ENCODE data around the gene BCKDHA.

The BCKDHA gene

DNA sequence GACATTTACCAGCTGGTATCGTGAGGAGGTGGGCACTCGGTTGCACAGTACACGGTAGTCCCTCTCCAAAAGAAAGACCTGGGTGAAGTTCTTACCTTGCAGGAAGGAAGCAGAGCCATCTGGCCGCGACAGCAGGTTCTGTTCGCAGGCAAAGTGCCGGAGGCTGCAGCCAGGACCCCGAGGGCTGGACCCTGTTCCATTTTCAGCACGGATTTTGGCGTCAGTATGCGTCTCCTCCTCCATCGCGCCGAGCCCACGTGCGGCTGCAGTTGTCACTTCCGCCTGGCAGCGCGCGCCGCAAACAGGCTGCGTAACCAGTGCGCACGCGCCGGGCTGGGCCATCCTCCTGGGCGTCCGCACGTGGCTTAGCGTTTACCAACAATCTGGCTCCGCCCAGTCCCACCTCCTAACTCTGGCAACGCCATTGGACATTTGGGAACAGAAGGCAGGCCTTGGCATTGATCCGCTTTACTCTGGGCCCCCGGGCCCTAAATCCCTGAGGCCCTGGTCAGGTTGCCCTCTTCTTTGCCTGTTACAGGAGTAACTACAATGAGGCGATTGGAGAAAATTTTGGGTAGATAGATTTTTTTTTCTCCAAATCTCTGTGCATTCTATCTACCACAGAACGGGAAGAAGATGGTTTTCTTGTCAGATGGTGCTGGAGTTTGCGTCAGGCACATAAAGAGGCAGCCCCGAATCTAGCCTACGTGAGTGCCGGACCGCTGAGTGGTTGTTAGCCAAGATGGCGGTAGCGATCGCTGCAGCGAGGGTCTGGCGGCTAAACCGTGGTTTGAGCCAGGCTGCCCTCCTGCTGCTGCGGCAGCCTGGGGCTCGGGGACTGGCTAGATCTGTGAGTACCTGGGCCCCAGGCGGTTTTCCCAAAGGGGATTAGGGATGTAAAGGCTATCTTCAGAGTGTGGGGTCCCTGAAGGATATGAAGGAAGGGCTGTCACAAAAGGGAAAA, at the start of gene BCKDHA, which contains the start of gene EXOSC5:
BCKDHA (plus strand) TSS at position 733 of the 964 bp plus-strand sequence; CDS start at position 743, 10 bp downstream.
EXOSC5 (minus strand) TSS at position 274 of the 964 bp plus-strand sequence; CDS start at position 243, 31 bp downstream.
- peak; percentile 99 for DNase-seq (ENCODE audit: low read depth, low spot score)

DNA sequence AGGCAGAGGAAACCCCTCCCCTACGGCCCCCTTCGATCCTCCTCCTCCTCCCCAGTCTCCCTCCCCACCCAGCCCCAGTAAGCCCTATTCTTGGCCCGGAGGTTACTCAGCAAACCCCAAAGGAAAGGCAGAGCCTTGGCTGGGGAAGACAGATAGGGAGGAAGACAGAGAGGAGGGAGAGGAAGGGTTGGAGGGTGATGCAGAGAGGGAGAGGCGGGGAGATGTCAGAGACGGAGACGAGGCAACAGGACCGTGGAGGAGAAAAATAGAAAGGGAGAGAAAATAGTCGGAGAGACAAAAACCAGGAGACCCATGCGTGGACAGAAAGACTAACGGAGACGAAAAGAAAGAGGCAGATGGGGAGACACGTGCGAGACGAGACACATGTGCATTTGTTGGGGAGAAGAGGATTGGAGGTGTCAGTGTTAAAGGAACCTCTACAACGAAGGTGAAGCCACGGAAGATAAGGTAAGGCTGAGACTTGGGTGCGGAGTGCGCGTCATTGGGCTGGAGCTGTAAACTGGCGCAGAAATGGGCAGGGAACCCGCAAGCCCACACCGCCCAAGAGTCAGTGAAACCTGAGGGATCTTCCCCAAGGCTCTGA, 46.8 kb upstream of the BCKDHA start:
- DNase-seq (ENCODE audit: low read depth, low spot score) = no peak

DNA sequence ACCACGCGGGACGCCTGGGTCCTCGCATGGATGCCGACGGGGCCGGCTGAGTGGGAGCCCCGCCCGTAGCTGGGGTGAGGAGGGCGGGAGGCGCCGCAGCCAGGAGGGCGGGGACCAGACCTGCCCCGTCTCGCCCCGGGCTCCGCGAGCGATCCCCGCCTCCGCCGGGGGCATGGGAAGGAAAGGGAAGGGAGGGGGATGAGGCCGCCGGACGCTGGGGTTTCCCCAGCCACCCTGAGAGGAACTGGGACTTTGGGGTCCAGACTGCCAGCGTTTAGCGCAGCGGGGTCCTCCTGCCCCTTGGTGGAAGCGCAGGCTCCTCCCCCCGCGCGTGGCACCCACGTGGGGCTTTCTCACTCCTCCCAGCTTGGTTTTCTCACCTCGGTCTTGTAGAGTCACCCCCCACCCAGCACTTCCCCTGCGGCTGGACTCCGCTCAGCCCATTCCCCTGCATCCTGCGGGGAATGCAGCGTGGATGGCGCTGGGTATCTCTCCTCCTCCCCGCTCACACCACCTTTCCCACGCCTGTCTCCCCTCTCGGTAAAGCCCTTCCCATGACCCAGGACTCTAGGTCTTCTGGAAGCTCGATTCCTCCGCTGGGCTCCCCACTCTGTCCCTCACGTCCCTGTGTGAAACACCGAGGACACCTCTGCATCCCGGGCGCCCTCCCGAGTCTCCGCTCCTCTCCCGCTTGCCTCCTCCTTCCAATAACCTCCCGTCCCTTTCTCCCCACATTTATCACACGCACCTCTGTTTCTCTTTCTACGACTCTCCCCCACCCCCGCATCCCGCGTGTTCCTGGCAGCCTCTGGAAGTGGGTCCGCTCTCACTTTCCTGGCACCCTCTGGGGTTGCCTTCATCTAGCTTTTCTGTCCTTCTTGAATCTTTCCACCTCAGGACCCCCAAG, 46.0 kb upstream of the BCKDHA start:
- DNase-seq (ENCODE audit: low read depth, low spot score) = no peak

DNA sequence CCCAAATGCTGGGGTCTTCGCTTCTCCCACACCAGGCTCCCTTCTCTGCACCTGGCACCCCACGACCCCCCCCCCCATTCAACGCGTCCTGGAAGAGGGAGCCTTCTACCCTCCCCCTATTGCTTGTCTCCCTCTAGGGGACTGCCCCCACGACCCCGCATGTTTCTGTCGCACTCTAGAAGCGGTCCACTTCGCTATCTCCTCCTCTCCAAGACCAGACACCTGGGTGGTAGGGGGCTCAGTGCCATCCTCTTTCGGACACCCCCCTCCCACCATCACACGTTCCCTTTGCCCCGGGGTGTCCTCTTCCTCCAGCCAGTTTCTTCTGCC, 45.4 kb upstream of the BCKDHA start:
- no peak for DNase-seq (ENCODE audit: low read depth, low spot score)

DNA sequence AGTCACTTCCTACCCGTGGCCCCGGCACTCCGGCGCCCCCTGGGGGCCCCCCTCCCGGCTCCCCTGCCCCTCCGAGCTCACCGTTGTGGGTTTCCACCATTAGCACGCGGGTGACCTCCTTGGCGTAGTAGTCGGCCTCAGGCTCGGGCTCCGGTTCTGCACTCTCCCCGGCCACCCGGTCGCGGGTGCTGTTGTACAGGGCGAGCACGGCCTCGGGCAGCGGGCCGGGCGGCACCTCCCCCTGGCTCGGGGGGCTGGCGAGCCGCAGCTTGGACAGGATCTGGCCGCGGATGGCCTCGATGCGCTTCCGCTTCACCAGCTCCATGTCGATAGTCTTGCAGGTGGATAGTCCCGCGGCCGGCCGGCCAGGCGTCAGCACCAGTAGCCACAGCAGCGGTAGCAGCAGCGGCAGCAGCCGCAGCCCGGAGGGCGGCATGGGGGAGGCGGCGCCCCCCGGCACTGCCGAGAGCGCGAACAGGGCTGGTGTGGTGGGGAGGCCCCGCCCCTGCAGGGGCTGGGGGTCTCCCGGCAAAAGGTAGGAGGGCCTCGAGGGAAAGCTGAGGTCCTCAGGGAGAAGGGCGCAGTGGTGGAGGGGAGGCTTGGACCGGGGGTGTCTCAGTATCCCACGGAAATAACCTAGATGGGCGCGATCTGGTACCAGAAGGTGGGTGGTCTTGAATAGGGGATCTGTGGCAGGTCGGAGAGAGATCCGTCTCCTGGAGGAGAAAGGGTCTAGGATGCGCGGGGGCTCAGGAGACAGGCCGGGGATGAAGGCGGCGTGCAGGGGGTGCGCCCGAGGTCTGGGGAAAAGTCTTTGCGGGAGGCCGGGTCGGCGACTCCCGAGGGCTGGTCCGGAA, 44.8 kb upstream of the BCKDHA start:
- no peak for DNase-seq (ENCODE audit: low read depth, low spot score)

DNA sequence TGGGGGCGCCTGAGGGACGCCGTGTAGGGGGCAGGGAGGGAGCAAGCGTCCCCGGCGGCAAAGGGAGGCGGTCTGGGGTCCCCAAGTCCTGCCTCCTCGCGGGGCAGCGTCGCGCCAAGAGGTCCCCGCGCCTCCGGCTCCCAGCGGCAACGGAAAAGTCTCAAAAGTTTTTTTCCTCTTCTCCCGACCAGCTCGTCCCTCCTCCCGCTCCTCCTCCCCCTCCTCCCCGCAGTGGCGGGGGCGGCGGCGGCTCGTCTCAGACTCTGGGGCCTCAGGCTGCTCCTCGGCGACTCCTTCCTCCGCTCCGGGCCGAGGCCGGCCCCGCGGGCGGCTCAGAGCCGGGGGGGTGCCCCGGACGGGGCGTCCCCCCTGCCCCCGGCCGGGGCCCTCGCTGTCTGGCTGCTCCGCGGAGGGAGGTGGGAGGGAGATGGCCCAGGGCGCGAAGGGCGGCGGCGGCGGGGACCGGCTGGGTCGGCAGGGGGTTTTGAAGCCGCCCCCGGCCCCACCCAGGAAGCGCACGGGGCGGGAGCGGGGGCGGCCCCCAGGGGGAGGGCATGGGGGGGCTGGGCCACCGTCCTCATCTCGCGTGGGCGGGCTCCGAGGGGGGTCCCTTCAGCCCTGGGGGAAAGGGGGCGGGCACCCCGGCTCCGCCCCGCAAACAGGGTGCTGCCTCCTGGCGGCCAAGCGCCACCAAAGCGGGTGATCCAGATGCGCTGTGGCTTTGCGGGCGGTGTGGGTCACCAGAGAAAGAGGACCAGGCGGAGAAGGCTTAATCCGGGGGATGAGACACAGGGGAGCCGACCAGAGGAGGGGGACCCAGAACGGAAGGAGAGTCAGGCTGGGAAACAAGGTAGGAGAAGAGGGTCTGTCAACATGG, 43.9 kb upstream of the BCKDHA start, which contains the start of gene TGFB1:
TGFB1 (minus strand) TSS at position 457 of the 877 bp plus-strand sequence. CDS start 878 bp downstream, outside the sequence.
- no peak for DNase-seq (ENCODE audit: low read depth, low spot score)

DNA sequence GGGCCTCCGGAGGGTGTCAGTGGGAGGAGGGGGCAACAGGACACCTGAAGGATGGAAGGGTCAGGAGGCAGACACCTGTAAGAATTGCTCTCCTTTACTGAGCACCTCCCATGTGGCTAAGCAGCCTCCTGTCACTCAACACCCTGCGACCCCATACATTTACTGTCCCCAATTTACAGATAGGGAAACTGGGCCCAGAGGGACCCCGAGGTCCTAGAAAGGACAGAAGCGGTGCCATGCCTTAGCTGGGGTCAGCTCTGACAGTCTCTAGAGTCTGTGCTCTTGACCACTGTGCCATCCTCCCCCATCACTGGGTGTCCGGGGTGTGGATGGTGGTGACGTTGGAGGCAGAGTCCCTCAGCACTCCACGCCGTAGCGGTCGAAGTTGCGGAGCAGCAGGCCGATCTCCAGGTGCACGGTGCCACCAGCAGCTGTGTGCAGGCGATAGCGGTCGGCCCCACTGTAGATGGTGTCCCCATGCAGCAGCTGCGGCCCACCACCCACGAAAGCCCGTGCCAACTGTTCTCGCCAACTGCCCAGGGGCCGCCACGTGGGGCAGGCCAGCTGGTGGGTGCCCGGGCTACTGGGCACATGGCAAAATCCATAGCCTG, 43.2 kb upstream of the BCKDHA start:
- DNase-seq (ENCODE audit: low read depth, low spot score) = no peak

DNA sequence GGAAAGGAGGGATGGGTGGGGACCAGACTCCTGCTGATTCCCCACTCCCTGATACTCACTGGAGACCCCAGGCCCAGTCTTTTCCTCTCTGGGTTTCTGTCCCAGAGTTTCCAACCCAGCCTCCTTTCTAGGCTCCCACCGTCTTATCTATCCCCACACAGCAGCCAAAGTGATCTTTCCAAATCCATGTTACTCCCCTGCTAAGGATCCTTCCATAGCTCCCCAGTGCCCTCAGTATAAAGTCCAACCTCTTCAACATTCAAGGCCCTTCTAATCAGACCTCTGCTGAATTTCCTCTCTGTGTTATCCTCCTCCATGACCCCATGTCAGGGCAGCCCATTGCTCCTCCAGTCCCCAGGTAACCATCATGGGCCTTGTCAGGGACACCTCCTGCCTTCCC, 42.6 kb upstream of the BCKDHA start:
- no peak for DNase-seq (ENCODE audit: low read depth, low spot score)

DNA sequence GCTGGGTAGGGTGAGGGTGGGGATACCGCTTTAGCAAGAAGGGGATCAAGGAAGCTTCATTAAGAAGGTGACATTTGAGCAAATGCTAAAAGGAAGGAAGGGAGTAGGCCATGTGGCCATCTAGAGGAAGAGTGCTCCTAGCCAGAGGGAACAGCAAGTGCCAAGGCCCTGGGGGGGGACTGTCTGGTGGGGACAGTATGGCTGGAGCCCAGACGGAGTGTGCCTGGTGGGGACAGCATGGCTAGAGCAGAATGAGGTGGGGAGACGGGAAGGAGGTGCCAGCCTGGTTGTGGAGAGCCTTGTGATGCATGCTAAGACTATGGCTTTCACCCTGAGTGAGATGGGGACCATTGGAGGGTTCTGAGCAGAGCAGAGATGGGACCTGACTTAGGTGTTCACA, 41.8 kb upstream of the BCKDHA start:
- no peak for DNase-seq (ENCODE audit: low read depth, low spot score)

DNA sequence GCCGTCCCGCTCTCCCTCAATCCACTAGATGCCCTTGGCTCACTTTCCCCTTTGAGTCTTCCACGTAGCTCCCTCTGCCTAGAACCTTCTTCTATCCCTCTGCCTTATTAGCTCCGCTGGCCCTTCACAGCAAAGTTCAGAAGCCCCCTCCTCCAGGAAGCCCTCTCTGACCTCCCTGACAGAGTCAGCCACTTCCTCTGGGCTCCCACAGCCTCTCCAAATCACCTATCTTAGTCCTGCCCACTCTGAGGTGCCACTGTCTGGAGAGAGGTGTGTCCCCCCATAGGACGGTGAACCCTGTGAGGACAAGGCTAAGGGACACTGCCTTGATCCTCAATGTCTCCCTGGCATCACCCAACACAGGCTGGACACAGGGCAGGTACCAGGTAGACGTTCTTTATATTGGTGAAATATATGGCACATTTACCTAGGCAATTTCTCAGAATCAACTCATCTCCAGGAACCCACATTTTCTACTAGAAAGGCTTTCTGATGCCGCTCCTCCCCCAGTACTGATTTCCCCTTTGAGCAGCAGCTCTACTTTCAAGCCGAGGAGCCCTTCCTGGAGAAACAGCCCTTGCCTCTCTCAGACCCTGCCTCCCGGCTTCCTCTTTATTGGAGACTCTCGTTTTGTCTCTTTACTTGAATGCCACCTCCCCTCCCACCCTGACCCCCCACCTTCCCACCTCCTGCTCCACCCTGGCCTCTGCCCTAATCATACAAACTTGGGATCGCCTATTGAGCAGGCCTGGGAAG, 40.5 kb upstream of the BCKDHA start:
- DNase-seq (ENCODE audit: low read depth, low spot score) = no peak

DNA sequence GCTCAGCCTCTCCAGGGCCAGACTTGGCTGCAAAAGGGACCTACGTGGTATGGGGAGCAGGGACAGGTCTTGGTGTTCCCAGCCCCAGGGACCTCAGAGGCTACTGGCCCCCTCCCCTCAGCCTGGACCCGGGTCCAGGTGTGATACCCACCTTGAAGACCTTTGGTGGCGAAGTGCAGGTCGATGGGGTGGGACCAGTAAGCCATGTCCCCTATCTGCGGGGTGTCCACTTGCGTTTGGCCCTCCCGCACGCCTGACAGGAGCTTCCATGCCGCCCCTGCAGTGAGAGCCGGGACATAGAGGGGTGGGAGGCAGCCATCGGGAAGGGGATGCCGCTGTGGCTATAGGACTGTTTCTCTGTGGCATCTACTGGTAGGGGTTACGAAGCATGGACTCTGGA, 39.9 kb upstream of the BCKDHA start:
- DNase-seq (ENCODE audit: low read depth, low spot score) = no peak

DNA sequence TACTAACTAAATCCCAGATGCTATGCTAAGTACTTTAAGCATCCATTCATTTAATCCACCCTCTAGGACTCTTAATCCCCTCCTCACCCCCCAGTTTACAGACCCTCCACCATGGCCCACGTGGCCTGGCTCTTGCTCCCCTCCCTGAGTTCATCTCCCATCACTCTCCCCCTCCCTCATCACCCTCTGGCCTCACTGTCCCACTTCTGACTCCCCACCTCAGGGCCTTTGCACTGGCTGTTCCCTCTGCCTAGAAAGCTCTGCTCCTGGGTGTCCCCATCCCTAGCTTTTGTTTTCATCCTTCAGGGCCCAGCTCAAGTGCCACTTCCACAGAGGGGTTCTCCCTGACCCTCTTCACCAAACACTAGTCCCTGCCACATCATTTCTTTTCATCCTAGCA, 37.9 kb upstream of the BCKDHA start:
- no peak for DNase-seq (ENCODE audit: low read depth, low spot score)

DNA sequence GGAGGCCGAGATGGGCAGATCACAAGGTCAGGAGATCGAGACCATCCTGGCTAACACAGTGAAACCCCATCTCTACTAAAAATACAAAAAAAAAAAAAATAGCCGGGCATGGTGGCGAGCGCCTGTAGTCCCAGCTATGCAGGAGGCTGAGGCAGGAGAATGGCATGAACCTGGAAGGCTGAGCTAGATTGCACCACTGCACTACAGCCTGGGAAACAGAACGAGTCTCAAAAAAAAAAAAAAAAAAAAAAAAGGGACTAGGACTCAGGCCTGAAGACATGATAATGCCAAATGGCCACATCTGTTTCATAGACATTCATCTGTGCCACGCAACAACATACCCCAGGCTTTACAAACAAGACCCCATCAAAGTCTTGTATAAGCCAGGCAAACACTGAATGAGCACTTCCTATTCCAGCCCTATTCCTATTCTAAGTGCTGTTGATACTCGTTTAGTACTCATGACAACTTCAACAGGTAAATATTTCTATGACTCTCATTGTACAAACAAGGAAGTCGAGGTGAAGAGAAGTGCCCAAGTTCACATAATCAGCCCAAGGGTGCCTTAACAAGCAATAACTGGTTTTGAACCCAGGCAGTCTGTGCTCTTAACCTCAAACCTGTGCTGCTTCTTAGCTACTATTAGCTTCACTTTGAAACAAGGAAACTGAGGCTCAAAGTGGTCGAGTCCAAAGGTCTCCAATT, 35.3 kb upstream of the BCKDHA start:
- DNase-seq (ENCODE audit: low read depth, low spot score) = no peak

DNA sequence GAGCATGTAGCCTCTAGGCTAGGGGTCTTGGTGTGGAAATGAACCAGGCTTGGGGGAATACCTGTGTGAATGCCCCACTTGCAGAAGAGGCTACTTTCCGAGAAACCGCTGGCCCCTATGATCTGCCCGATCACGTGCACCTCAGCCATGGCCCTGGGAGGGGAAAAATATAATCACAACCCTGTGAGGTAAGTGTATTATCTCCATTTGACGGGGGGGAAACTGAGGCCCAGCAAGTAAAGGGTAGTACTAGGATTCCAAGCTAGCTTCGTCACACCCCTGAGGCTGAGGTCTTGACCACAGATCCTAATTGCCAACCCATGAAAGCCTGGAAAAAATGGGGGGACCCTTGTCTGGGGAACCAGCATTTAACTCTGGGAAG, 34.3 kb upstream of the BCKDHA start:
- no peak for DNase-seq (ENCODE audit: low read depth, low spot score)

DNA sequence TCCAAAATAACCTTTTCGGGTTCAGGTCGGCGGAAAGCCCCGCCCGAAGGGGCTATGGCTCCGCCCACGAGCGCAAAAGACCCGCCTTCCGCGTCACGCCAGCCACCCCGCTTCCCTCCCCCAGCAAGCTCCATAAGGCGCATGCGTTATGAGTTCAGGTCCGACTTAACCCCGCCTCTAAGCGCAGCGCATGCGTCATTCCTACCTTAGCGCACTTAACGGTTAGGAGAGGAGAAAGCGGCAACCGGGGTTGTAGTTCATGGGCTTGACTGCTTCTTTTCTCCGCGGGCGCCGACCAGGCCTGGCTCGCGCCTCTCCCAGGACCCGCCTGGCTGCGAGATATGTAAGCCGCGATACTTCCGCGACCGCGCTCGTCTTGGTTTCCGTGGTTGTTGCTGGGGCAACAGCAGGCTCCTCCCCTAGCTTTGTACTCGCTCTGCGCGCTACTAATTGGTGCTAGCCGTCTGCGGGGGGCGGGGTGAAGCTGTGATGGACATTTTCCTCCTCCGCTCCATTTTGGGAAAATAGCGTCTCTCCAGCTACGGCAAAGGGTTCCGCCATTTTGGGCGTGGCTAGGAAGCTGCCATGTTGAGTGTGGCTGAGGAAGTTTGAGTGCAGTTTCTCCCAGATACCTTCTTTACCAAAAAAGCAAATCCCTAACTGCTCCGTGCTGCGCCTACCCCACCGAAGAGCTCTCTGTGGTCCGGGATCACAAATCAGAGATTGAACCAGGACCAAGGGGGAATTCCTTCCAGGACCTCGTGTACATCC, 33.7 kb upstream of the BCKDHA start, which contains the start of gene B9D2:
B9D2 (minus strand) TSS at position 397 of the 771 bp plus-strand sequence. CDS start 630 bp downstream, outside the sequence.
- DNase-seq (ENCODE audit: low read depth, low spot score) = peak; percentile 95

DNA sequence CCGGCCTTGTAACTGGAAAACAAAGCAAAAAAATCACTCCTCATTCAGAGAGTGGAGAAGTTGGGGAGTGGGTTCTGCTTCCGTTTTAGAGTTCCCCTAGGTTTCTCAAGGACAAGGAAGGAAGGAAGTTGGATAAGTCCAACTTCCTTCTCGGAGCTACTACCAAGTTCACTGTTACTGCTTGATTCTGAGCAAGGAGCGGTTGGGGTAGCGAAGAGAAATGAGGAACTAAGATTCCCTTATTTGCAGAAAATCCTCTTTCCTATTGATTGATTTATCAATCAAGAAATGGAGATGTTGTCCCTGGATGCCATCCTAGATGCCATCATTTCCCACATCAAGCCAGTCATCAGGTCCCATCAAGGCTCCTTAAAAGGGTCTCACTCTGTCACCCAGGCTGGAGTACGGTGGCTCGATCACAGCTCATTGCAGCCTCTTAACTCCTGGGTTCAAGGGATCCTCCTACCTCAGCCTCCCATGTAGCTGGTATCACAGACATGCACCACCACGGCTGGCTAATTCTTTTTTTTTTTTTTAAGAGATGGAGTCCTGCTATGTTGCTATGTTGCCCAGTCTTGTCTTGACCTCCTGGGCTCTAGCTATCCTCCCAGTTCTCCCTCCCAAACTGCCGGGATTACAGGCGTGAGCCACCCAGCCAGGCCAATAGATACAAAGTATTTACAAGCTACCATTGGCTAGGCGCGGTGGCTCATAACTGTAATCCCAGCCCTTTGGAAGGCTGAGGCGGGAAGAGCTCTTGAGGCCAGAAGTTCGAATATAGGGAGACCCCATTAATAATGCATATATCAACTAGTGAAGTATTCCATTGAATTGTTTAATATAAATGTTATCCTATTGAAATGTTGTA, 32.9 kb upstream of the BCKDHA start:
- no peak for DNase-seq (ENCODE audit: low read depth, low spot score)
